ACC112 (cell line): ENCODE data around the gene JUN.

Source experiments
- H2AFZ ChIP-seq: fragments of 200-600 bp; sonication (generic); one replicate; pipeline ENCODE4 v1.6.0; 2017; ENCODE audit warnings: antibody characterized with exemption, low read length; ENCODE audit not compliant: unreplicated experiment
- H3K27ac ChIP-seq: fragments of 200-600 bp; sonication (generic); 2 replicates; pipeline ENCODE4 v1.5.1; 2014; ENCODE audit warnings: low read depth, mild to moderate bottlenecking, antibody characterized with exemption, low read length, moderate library complexity
- H3K27me3 ChIP-seq: fragments of 200-600 bp; sonication (generic); 2 replicates; pipeline ENCODE4 v1.6.1; 2014; ENCODE audit warnings: mild to moderate bottlenecking, antibody characterized with exemption, low read length, moderate library complexity, mixed read lengths; ENCODE audit not compliant: insufficient read depth
- H3K36me3 ChIP-seq: fragments of 200-600 bp; sonication (generic); 2 replicates; pipeline ENCODE4 v1.6.1; 2016; ENCODE audit warnings: mild to moderate bottlenecking, antibody characterized with exemption, low read length, moderate library complexity, mixed read lengths; ENCODE audit not compliant: insufficient read depth
- H3K4me1 ChIP-seq: fragments of 200-600 bp; sonication (generic); one replicate; pipeline ENCODE4 v1.6.1; 2016; ENCODE audit warnings: low read length, mixed read lengths; ENCODE audit not compliant: insufficient read depth, unreplicated experiment, control insufficient read depth
- H3K4me3 ChIP-seq: fragments of 200-600 bp; sonication (generic); 2 replicates; pipeline ENCODE4 v1.5.1; 2014; ENCODE audit warnings: mild to moderate bottlenecking, low read depth, low read length
- H3K79me2 ChIP-seq: fragments of 200-600 bp; sonication (generic); one replicate; pipeline ENCODE4 v1.6.0; 2016; ENCODE audit warnings: low read length; ENCODE audit not compliant: control insufficient read depth, unreplicated experiment, insufficient read depth

JUN gene

GRCh38 chr1:58741678-58742553 is 41.9 kb downstream of the JUN start:
- H3K36me3 ChIP-seq, result no peaks in the 10 kb centered on the region
- no peak overlapping the region for H2AFZ ChIP-seq
- no peak overlapping the region for H3K4me3 ChIP-seq
- no peaks in the 10 kb centered on the region for H3K79me2 ChIP-seq
- H3K4me1 ChIP-seq, result peaks cover 20% of the 10 kb centered on the region
- H3K27me3 ChIP-seq, result no peaks in the 10 kb centered on the region
- H3K27ac ChIP-seq, result no peak overlapping the region

DNA sequence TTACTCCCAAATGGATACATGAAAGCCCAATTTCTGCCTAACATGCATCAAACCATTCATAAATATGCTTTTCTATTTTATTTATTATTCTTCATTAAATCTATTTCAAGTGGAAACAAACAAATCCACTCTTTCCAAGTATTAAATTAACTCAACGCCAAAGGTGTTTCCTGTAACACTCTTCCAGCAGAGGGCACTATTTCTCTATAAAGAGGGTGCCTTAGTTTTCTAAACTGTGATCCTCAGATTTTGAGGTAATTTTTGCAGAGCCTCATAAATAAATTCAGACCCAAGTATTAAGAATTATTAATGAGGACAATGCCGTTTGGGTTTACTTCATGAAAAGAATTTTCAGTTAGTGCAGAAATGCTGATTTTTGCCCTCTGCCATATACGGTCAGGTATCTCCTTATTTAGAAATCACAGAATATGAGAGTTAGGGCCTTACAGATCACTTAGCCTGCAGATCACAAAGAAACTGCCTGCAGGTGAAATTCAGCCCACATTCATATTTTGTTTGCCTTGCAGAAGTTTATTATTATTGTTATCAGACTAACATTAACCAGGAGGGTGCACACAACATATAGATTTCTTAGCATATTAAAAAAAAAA is 43.9 kb downstream of the JUN start:
- Histone ChIP-seq H3K4me1 (peaks cover under 1% of the 10 kb centered on the region), H3K4me3 (no peak overlapping the region), H3K27ac (no peak overlapping the region)

GRCh38 chr1:58738876-58739275 is 45.0 kb downstream of the JUN start:
- H3K36me3 ChIP-seq, result no peaks in the 10 kb centered on the region
- H2AFZ ChIP-seq, result no peak overlapping the region
- H3K27ac ChIP-seq, result no peak overlapping the region
- H3K27me3 ChIP-seq, result no peaks in the 10 kb centered on the region
- no peaks in the 10 kb centered on the region for H3K79me2 ChIP-seq
- H3K4me3 ChIP-seq, result no peak overlapping the region
- no peaks in the 10 kb centered on the region for H3K4me1 ChIP-seq

More for the DNA sequence above, 43.9 kb downstream of the JUN start:
- no peak overlapping the region for H2AFZ ChIP-seq
- H3K36me3 ChIP-seq, result no peaks in the 10 kb centered on the region
- H3K79me2 ChIP-seq, result no peaks in the 10 kb centered on the region
- H3K27me3 ChIP-seq, result no peaks in the 10 kb centered on the region

DNA sequence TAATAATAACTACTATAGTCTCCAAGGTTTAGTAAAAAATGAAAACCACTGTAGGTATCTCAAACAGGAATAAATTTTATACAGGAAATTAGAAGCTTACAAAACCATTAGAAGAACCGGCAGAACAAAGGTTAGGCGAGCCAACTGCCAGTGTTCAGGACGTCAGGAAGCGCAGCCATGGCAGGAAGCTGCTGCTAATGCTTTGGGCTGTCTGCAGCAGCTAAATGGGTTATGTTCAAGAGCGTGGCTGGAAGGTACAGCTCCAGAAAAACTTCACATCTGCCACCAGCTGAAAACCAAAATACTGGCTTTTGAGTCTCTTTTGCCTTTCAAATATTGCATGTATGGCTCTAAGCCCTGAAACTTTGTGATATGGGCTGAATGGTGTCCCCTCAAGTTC is 48.3 kb downstream of the JUN start:
- Histone ChIP-seq H3K27me3 (no peaks in the 10 kb centered on the region), H3K27ac (no peak overlapping the region), H2AFZ (no peak overlapping the region), H3K36me3 (no peaks in the 10 kb centered on the region), H3K79me2 (no peaks in the 10 kb centered on the region), H3K4me3 (no peak overlapping the region), H3K4me1 (no peaks in the 10 kb centered on the region)

GRCh38 chr1:58734630-58735029 is 49.2 kb downstream of the JUN start:
- H3K36me3 ChIP-seq, result no peaks in the 10 kb centered on the region
- no peaks in the 10 kb centered on the region for H3K27me3 ChIP-seq
- H3K79me2 ChIP-seq, result no peaks in the 10 kb centered on the region
- no peak overlapping the region for H3K4me3 ChIP-seq
- no peak overlapping the region for H2AFZ ChIP-seq
- no peak overlapping the region for H3K27ac ChIP-seq
- no peaks in the 10 kb centered on the region for H3K4me1 ChIP-seq

DNA sequence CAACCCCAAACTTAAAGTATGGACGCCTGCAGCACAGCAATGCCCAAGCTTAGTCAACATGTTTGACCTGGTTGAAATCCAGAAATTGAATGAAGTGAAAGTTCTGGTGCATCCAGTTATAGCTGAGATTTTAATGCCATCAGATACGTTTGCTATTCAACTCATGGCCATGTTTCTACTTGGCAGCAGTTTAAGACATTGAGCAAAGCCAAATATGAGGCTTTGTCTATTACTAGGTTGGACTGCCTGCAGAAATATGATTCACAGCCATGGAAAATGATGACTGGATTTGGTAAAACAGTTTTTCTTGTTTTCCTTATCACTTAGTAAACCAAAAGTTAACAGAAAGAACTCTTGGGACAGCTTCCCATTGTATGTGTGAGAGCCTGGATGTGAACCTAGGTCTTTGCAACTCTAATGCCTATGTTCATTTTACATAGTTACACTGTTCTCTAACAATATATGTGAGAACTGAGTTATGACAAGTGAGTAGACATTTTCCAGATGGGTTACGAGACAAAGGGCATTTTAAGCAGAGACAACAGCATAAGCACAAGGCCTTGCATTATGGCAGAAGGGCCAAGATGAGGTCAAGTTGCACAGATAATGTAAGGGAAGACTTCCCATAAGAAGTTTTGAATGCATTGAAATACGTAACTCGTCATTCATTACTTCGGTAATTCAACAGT is 51.6 kb downstream of the JUN start:
- H3K27ac ChIP-seq, result no peak overlapping the region
- no peaks in the 10 kb centered on the region for H3K36me3 ChIP-seq
- H3K79me2 ChIP-seq, result no peaks in the 10 kb centered on the region
- H3K27me3 ChIP-seq, result no peaks in the 10 kb centered on the region
- no peak overlapping the region for H3K4me3 ChIP-seq
- no peak overlapping the region for H2AFZ ChIP-seq
- H3K4me1 ChIP-seq, result peaks cover 11% of the 10 kb centered on the region
